Endothelial cell of umbilical vein (primary cell): ENCODE data around the gene CADPS. TPM values are rescaled to one million over a fixed set of nuclear protein-coding genes. Genes with fewer than 3 reads are reported as not detected.

ENCODE experiments used
- BruUV-seq: library from RNA; stranded (reverse); fragments of 400-500 nt; replicated peaks from 2 replicates; lab custom pipeline; 2021; lab: Mats Ljungman, UMichigan
- CTCF ChIA-PET: fragments of 300-600, 350-600 bp; sonication (Branson Sonifier 250); formaldehyde crosslinking; loops from one replicate; lab custom pipeline; 2021; ENCODE audit warnings: antibody characterized with exemption, inconsistent platforms; lab: Charles Lee
- POLR2A ChIA-PET: fragments of 300-600, 350-600 bp; sonication (Branson Sonifier 250); formaldehyde crosslinking; loops from one replicate; lab custom pipeline; 2021; ENCODE audit warnings: antibody characterized with exemption, inconsistent platforms; lab: Charles Lee
- DNase-seq: peaks from one replicate; pipeline ENCODE4 v3.0.0-alpha.2; 2011; ENCODE audit warnings: low read depth, low spot score
- FAIRE-seq: peaks from 2 replicates; lab custom pipeline; 2011; peaks lifted over from hg19 to GRCh38; lab: Jason Lieb, UNC
- H2AFZ ChIP-seq: 2 replicates; pipeline ENCODE4 v1.6.0; 2012; ENCODE audit warnings: low read depth, low read length, control low read depth, inconsistent platforms
- H3K27ac ChIP-seq: 2 replicates; pipeline ENCODE4 v1.5.1; 2011; ENCODE audit warnings: low read depth, mild to moderate bottlenecking, control low read depth, low read length, moderate library complexity; ENCODE audit not compliant: insufficient read depth
- H3K27me3 ChIP-seq, 2 experiments: 2 replicates each; pipeline versions ENCODE4 v1.6.0 to v1.6.1; 2011; ENCODE audit warnings: low read length in 2 of 2, mixed read lengths in 1 of 2; ENCODE audit not compliant: control insufficient read depth in 2 of 2, insufficient read depth in 2 of 2
- H3K36me3 ChIP-seq, 2 experiments: 2 replicates in 1 of 2; 3 replicates in 1 of 2; pipeline ENCODE4 v1.5.1; 2011; ENCODE audit warnings: low read length in 2 of 2, mild to moderate bottlenecking in 1 of 2, moderate library complexity in 1 of 2; ENCODE audit not compliant: control insufficient read depth in 2 of 2, insufficient read depth in 2 of 2; ENCODE audit errors: extremely low read depth in 1 of 2
- H3K4me1 ChIP-seq: 3 replicates; pipeline ENCODE4 v1.5.1; 2011; ENCODE audit warnings: mild to moderate bottlenecking, low read length; ENCODE audit not compliant: control insufficient read depth, insufficient read depth; ENCODE audit errors: extremely low read depth
- H3K4me2 ChIP-seq: 2 replicates; pipeline ENCODE4 v1.6.1; 2011; ENCODE audit warnings: low read length, control low read depth, mixed read lengths; ENCODE audit not compliant: insufficient read depth
- H3K4me3 ChIP-seq, 3 experiments: fragments of 200-600 bp in 1 of 3; sonication (generic), shearing (Covaris generic) in 1 of 3; replicated peaks in 1 of 3; 2 replicates each; pipeline ENCODE4 v1.5.1; 2011 to 2016; ENCODE audit warnings: control low read depth in 3 of 3, low read length in 3 of 3, mild to moderate bottlenecking in 2 of 3, inconsistent platforms in 1 of 3, low read depth in 1 of 3, moderate library complexity in 1 of 3; ENCODE audit not compliant: insufficient read depth in 1 of 3
- H3K79me2 ChIP-seq: 2 replicates; pipeline ENCODE4 v1.6.0; 2012; ENCODE audit warnings: low read length, inconsistent platforms; ENCODE audit not compliant: control insufficient read depth, insufficient read depth
- H3K9ac ChIP-seq: replicated peaks from 2 replicates; pipeline ENCODE3; 2011; ENCODE audit warnings: low read length, control low read depth; ENCODE audit not compliant: insufficient read depth; ENCODE audit errors: extremely low read depth
- H3K9me1 ChIP-seq: replicated peaks from 3 replicates; pipeline ENCODE4 v1.6.0; 2011; ENCODE audit warnings: mild to moderate bottlenecking, low read length; ENCODE audit not compliant: control insufficient read depth, insufficient read depth; ENCODE audit errors: extremely low read depth
- H3K9me3 ChIP-seq: replicated peaks from 2 replicates; pipeline ENCODE4 v1.5.1; 2012; ENCODE audit warnings: low read length, inconsistent platforms; ENCODE audit not compliant: control insufficient read depth, insufficient read depth
- H4K20me1 ChIP-seq: replicated peaks from 2 replicates; pipeline ENCODE3; 2011; ENCODE audit warnings: mild to moderate bottlenecking, low read length; ENCODE audit not compliant: control insufficient read depth, insufficient read depth; ENCODE audit errors: extremely low read depth
- CTCF ChIP-seq, 2 donors: IDR thresholded peaks; 1 replicate in 1 of 2; 2 replicates in 1 of 2; pipeline ENCODE4 v1.5.1; 2011; ENCODE audit warnings: low read length in 2 of 2, mild to moderate bottlenecking in 2 of 2, moderate library complexity in 2 of 2, control low read depth in 1 of 2, inconsistent platforms in 1 of 2, low read depth in 1 of 2; ENCODE audit not compliant: insufficient read depth in 1 of 2; ENCODE audit errors: extremely low read depth in 1 of 2
- FOS ChIP-seq: IDR thresholded peaks from 2 replicates; pipeline ENCODE4 v1.6.1; 2011; ENCODE audit warnings: mild to moderate bottlenecking, low read length, moderate library complexity, borderline replicate concordance; ENCODE audit not compliant: insufficient read depth
- GATA2 ChIP-seq: IDR thresholded peaks from 2 replicates; pipeline ENCODE4 v1.7.0; 2011; ENCODE audit warnings: low read depth, mild to moderate bottlenecking, moderate library complexity, mixed read lengths, low read length; ENCODE audit not compliant: insufficient read length, insufficient read depth
- JUN ChIP-seq: IDR thresholded peaks from 2 replicates; pipeline ENCODE4 v1.6.1; 2011; ENCODE audit warnings: borderline replicate concordance, low read depth; ENCODE audit not compliant: insufficient read length, insufficient read depth
- MAX ChIP-seq: IDR thresholded peaks from 2 replicates; pipeline ENCODE4 v1.6.1; 2011; ENCODE audit not compliant: insufficient read depth, insufficient read length
- MYC ChIP-seq: IDR thresholded peaks from one replicate; pipeline ENCODE4 v1.6.1; 2011; ENCODE audit warnings: mild to moderate bottlenecking, low read depth, low read length
- POLR2A ChIP-seq: IDR thresholded peaks from 2 replicates; pipeline ENCODE4 v1.6.1; 2012; ENCODE audit warnings: low read depth, mild to moderate bottlenecking, control low read depth, low read length
- POLR2AphosphoS5 ChIP-seq: IDR thresholded peaks from 2 replicates; pipeline ENCODE4 v1.6.1; 2012; ENCODE audit warnings: low read depth, mild to moderate bottlenecking, control low read depth, low read length, moderate library complexity; ENCODE audit not compliant: insufficient read depth
- dilution Hi-C: fragments of 300-500 bp; cut with MboI; formaldehyde crosslinking; loops from one replicate; pipeline ENCODE4 v1.15.0; 2019; ENCODE audit warnings: low sequenced_read_pairs; ENCODE audit not compliant: extremely low pct_ligation_motif_present
- intact Hi-C: fragments of 100-400 bp; cut with micrococcal nuclease; formaldehyde crosslinking; loops from one replicate; pipeline ENCODE4 v1.10.0; 2022
- polyA plus RNA-seq, 4 experiments: library from polyadenylated mRNA; depleted of rRNA in 3 of 4; stranded (reverse) in 3 of 4; unstranded in 1 of 4; fragments of >200 nt; gene quantifications; 2 replicates each; pipeline versions ENCODE4 v1.2.1 to v1.2.3, GENCODE V29; 2011 to 2012; ENCODE audit warnings: missing spikeins in 1 of 4
- total RNA-seq: library from RNA; stranded (reverse); gene quantifications from 2 replicates; pipeline ENCODE4 v1.2.3, GENCODE V29; 2021

CADPS gene
- total and polyA plus RNA-seq, 2 donors (not counting 3 experiments of a cell fraction or from before 2014, with no cell fraction given) = not detected

GRCh38 chr3:62436785-62437184 lies 438.4 kb downstream of the CADPS start:
- no peaks in the 10 kb centered on the region for H3K9me1 ChIP-seq
- no peak overlapping the region for H3K27ac ChIP-seq
- H2AFZ ChIP-seq = no peak overlapping the region
- BruUV-seq = no TSS peak
- DNase-seq = no peak
- ChIA-PET CTCF (interaction anchor here (0.7 to 1.3 kb wide), 2 partner anchors 12 to 19 kb away, joined by 3 to 5 read pairs; no protein-coding TSS in a partner anchor), POLR2A (no interaction called here)
- peaks cover 9 to 10% of the 10 kb centered on the region in 2 experiments for H3K27me3 ChIP-seq
- no peak overlapping the region for H3K9ac ChIP-seq
- H3K36me3 ChIP-seq = no peaks in the 10 kb centered on the region
- no peaks in the 10 kb centered on the region for H3K79me2 ChIP-seq
- intact Hi-C loops (no loop called here), dilution Hi-C loops (no loop called here)
- H4K20me1 ChIP-seq = no peaks in the 10 kb centered on the region
- FAIRE-seq = no peak
- H3K4me1 ChIP-seq = no peaks in the 10 kb centered on the region
- TF ChIP-seq JUN = no peak
- no peak for TF ChIP-seq CTCF (IDR thresholded peaks at IDR 0.05; ENCODE audit: extremely low read depth in 1 of 2, insufficient read depth in 1 of 2, low read depth in 1 of 2, low read length in 2 of 2)
- no peak for TF ChIP-seq MYC
- no peak for TF ChIP-seq POLR2AphosphoS5
- no peak for TF ChIP-seq POLR2A
- TF ChIP-seq MAX = no peak
- TF ChIP-seq GATA2 = no peak
- TF ChIP-seq FOS = no peak
- H3K4me2 ChIP-seq = no peak overlapping the region
- H3K4me3 ChIP-seq = no peak overlapping the region
- H3K9me3 ChIP-seq = no peaks in the 10 kb centered on the region
